GM21367 (cell line): ENCODE results near the gene NRXN2.
"Not testable (repeated sequence)": the region's sequence is repeated elsewhere in the genome, so short reads cannot be mapped to it uniquely, and the experiment has no call there.

Experiments
- ATAC-seq: cut with Tn5 transposase; IDR thresholded peaks from one replicate; pipeline ENCODE4 v1.9.1; 2021; ENCODE audit not compliant: unreplicated experiment

NRXN2 gene

DNA sequence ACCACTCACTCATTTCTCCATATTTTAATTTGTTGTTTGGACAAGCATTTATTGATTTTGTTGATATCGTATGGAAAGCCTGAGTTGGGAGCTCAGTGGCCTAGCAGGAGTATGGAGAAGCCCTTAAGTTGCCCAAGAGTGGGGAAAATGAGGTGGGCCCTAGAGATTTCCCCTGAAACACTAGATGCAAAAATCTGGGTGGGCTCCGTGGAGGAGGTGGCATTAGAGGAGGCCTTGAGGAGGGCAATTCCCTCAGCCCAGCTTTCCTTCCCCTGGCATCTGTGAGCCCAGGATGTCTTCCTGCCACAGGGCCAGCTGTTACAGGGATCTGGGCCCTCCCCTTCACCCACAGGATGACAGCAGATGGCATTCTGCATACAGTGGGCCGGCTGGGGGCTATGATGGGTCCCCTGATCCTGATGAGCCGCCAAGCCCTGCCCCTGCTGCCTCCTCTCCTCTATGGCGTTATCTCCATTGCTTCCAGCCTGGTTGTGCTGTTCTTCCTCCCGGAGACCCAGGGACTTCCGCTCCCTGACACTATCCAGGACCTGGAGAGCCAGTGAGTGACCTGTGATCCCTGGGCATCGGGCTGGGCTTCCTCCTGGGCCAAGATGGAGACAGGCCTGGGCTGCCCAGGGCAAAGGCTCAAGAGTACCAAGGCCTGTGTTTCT is 153.6 kb downstream of the NRXN2 start:
- no peak for ATAC-seq

DNA sequence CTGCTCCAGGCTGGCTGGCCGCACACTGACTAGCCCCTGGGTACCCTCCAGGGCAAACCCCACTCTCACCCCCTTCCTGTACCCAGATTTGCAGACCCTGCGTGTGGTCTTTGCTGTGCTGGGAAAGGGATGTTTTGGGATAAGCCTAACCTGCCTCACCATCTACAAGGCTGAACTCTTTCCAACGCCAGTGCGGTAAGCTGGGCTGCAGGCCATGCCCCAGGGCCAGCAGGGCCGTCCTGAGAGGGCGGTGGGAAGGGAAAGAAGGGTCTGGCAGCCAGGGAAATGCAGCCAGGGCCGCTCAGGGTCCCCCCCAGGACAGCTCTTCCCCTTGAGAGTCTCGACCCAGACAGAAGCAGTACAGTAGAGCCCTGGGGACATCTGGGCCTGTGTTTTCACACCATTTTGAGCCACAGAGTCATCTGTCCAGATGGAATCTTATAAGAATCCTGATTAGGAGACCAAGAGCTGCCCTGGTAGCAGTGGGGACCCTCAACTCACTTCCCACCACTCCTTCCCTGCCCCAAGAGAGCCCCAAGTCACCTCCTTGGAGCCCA is 154.3 kb downstream of the NRXN2 start:
- ATAC-seq: no peak

DNA sequence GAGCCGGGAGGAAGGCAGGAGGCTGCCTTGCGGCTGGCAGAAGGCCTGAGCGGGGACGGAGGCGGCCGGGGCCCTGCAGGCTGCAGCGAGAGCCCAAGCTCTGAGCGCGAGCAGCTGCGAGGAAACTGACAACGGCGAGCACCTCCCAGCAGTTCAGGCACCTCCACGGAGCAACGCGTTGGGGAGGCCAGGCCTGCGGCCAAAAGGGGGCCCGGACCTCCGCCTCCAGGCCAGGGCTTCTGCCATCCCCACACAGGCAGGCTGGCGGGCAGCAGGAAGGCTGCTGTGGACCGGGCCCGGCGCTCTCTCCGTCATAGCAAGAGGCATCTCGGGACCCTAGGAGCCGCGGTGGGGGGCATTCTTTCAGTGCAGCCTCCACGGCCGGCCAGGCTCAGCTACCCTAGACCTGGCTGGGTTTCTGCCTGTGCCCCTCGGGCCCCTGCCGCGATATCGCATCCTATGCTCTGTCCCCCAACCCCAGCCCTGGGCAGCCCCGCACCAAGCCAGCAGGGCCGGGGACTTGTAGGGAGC is 154.9 kb downstream of the NRXN2 start:
- no peak for ATAC-seq

DNA sequence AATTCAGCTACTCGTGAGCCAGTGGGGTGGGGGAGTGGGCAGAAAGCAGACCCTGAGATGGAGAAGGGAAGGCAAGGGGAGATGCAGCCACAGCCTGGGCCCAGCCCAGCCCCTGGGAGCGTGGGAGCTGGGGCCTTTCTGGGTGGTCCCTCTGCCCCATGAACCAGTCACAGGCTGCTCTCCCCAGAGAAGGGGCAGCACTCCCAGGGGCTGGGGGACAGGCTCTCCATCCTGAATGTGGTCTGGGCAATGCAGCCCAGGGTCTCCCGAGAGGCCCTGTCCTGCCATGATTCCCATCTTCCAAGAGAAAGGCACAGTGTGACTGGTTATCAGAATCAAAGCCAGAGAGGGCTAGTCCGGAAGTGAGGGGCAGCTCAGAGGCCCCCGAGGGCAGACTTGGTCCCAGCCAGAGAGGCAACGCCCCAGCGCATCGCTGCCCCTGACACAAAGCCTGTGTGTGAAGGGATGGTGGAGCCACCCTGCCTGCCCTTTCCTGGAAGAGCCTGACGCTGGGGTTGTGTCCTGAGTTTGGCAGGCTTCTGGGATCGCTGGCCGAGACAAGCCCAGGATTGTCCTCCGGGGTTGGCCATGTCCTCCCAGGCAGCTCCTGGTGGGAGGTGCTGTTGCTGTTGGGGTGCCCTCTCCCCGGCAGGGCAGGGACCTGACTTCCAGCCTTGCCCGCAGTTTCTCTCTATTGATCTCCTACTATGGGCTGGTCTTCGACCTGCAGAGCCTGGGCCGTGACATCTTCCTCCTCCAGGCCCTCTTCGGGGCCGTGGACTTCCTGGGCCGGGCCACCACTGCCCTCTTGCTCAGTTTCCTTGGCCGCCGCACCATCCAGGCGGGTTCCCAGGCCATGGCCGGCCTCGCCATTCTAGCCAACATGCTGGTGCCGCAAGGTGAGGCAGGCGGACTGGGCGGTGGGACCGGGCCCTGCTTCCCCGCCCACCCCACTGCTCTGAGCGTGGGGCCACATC is 155.8 kb downstream of the NRXN2 start:
- no peak for ATAC-seq

DNA sequence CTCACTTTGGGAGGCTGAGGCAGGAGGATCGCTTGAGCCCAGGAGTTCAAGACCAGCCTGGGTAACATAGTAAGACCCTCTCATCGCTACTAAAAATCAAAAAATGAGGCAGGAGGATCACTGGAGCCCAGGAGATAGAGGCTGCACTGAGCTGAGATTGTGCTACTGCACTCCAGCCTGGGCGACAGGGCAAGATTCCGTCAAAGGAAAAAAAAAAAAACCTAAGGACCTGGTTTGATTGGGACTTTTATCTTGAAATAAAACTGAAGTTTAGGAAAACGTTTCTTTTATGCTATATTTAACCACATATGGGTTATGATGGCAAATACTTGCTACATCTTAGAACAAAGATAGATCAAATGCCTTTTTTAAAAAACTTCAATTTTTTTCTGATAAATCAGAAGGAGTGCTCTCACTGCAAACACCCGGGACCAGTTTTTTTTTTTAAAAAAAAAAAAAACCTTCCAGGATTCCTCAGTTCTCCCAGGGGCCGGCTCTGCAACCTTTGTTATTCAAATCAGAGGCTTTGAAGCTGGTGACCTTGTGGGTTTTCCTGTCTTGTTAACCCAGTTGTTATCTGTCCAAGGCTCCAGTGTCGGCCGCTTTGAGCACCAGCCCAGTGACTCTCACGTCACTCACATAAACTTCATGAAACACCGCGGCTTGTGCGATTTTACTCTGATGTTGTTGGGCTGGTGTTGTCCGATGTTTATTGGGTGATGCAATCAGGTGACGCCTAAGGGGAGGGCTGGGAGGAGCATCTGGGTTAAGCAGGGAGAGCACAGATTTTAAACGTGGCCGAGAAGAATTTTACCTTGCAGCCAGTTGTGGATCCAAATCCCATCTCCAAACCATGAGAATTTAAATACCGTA is 156.7 kb downstream of the NRXN2 start:
- ATAC-seq: no peak

DNA sequence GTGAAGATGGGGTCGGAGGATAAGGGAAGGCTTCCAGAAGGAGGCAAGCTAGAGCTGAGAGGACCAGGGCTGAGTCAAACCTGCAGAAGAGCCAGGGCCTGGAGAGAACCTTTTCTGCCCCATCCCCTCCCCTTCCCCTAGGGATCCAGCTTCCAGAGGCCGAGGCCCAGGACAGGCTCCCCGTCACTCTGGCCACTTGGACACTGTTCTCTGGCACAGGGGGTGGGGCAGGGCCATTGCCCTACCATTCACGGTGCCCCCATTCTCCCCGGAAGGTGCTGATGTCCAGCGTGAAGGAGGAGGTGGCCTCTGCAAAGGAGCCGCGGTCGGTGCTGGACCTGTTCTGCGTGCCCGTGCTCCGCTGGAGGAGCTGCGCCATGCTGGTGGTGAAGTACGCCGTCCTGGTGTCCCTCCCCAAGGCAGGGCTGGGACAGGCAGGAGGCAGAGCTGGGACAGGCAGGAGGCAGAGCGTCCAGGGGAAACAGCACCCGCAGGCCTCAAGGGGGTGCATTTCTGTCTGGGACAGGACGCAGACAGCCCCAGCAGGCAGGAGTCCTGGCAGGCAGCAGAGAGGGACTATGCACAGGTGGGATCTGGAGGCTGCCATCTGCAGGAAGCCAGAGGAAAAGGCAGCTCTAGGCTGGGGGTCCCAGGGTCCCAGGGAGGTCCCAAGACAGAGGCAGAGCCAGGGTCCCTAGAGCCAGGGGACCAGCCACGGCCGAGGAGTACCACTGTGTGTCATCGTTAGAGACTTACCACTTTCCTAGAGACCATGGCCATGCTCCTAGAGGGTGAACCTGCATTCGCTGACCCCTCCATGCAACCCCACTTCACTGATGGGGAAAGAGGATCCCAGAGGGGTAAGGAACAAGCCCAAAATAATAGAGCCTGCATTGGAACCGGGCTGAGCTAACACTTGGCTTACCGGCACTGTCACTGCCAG is 157.8 kb downstream of the NRXN2 start:
- ATAC-seq: no peak

DNA sequence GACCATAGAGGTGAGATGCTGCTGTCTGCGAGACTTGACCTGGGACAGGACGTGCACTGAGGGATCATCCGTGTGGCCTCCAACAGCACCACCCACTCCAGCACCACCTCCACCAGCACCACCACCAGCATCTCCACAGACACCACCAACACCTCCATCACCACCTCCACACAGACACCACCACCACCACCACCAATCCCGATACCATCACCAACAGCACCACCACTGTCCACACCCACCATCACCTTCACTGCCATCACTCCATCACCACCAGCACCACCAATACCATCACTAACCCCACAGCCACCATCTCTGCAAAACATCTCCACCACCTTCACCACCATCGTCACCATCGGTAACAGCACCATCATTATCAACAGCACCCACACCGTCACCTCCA is 158.6 kb downstream of the NRXN2 start:
- no peak for ATAC-seq

DNA sequence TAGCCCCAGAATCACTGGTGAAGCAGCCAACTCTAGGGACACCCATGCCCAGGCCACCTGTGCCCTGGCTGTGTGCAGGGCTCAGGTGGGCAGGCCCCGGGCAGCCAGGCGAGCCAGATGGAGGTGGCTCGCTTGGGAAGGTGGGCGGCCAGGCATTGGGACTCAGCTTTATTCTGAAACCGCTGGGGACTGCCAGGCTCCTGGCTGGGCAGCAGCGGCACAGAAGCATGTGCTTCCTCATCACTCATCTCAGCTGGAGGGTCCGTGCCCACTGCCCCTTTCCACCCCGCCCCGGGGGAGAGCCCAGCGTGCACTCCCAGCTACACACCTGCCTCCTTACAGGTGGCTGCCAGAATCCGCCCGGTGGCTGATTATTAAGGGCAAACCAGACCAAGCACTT is 159.0 kb downstream of the NRXN2 start:
- no peak for ATAC-seq

DNA sequence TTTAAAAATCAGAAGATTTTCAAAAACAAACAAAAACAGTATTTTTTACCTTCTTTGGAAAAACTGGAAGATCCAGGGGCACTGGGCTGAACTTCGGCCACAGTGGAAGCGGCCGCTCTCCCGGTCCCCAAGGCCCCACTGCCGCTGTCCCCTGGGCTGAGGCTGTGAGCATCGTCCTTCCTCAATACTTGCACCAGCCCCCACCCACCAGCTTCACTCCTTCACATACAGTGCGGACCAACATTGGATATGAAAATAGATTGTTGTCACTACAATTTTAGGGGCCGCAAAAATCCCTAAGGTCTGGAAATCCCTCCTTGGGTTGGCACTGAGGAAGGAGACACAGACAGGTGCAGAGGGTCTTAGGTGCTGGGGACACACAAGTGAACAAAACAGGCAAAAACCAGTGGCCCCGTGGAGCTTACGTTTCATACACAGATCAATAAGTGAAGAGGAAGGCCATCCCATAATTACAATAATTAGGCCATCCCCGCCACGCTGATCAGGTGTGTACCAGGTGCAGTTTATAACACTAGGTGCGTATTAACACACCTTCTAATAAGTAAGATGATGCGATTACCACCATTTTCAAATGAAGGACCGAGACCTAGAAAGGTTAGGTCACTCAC is 160.2 kb downstream of the NRXN2 start:
- ATAC-seq: no peak

DNA sequence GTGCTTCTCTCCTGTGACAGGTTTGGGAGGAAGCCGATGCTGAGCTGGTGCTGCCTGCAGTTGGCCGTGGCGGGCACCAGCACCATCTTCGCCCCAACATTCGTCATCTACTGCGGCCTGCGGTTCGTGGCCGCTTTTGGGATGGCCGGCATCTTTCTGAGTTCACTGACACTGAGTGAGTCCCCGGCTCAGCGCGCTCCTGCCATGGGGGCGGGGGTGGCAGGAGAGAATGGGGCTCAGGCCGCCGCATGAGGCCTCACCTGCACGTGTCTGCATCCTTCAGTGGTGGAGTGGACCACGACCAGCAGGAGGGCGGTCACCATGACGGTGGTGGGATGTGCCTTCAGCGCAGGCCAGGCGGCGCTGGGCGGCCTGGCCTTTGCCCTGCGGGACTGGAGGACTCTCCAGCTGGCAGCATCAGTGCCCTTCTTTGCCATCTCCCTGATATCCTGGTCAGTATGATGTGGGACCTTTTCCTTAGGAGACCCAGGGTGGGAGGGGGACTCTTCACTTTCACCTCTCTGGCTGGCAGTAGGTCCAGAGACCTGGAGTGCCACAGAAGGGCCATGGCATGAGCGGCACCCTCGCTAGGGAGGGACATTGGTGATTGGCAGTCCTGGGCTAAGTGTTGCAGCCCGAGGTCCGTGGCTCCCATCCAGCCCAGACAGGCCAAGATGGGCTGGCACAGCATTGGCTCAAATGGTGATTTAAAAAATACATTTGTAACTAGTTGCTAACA is 160.8 kb downstream of the NRXN2 start:
- no peak for ATAC-seq

DNA sequence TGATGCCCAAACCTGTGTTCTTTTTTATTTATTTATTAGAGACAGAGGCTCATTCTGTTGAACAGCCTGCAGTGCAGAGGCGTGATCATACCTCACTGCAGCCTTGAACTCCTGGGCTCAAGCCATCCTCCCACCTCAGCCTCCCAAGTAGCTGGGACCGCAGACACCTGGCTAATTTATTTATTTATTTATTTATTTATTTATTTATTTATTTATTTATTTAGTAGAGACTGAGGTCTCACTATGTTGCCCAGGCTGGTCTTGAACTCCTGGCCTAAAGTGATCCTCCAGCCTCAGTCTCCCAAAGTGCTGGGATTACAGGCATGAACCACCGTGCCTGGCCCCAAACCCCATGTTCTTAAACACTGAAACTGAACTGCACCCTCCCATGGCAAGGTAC is 161.6 kb downstream of the NRXN2 start:
- ATAC-seq: not testable (repeated sequence)

DNA sequence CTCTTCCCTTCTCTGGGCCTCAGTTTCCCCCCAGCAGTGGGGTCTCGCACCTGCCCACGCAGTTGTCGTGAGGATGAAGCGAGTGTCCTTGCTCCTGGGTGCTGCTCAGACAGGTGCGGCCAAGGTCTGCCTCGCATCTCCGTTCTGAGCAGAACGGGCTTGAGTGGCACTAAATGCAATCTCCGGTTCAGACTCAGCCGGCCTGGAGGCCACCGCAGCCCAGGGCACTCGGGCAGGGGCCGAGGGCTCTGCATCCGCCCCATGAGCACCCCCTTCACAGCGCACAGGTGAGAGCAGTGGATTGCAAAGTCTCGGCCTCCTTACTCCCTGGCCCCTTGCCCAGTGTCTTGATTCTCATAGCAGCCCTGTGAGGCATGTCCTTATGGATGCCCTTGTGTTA is 162.1 kb downstream of the NRXN2 start:
- no peak for ATAC-seq

DNA sequence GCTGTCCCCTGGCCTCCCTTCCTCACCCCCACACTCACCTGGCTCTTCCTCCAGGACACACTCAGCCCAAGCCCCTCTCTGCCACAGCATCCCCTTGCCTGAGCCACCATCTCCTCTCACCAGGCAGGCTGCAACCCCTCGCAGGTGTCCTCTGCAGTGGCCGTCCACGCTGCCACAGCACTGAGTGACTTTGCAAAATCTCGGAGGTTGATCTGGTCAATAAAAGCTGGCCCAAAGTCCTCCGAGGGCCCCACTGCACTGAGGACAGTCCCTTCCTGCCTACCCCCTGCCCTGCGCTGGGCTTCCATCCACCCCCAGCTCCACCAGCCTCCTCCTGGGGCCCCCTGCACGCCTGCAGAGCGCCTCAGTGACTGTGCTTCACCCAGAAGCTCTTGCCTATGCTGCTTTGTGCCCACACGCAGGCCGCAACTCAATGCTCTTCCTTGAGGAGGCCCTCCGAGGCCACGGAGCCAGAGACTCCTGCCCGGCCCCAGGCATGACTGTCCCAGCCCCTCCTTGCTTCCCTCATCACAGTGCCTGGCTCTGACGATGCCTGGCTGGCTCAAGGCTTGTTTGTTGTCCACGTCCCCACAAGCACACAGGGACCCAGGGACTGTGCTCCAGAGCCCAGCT is 162.7 kb downstream of the NRXN2 start:
- no peak for ATAC-seq

DNA sequence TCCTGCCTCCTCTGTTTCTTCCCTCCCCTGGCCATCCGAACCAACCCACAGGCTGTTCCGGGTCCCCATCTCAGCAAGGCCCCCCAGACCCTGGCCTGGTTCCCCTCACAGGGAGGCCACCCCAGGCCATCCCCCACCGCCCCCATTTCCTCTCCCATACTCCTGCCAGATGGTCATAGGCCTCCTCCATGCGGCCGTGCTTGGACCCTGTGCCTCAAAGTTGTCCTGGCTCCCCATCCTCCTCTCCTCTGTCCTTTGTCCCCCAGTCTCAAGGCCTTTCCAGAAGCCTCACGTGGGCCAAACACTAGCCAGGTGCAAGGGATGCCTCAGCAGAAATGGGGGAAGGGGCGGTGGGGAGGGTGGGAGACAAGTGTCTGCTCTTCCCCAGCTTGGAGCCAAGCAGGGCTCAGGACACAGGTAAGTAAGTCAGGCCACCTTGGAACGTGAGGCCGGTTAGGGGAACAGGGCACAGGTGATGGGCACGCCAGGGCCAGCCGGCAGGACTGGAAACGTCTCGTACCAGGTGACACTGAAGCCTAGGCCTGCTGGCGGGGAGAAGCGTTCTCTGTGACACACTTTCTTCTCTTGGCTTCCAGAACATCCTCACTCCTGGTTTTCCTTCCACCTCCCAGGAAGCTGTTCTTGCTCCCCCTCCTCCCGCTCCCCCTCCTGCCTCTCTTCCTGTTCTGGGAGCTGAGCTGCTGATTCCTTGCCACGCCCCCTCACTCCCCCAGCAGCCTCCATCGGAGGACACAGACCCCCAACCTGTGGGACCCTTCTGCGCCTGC is 163.5 kb downstream of the NRXN2 start:
- no peak for ATAC-seq

DNA sequence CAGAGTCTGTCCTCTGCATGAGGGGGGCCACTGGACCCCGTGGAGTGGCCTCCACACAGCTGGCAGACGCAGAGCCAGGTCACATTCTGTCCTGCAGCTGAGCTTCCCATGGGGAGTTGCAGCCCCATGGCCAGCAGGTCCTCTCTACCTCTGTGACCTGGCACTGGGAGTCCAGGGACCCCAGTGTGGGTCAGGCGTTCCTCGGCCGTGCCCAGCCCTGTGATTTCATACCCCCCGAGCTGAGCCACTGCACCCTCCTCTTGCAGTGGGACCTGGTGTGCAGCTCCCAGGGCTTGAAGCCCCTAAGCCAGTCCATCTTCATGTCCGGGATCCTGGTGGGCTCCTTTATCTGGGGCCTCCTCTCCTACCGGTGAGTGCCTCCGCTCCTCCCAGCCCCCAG is 164.1 kb downstream of the NRXN2 start:
- ATAC-seq: no peak

DNA sequence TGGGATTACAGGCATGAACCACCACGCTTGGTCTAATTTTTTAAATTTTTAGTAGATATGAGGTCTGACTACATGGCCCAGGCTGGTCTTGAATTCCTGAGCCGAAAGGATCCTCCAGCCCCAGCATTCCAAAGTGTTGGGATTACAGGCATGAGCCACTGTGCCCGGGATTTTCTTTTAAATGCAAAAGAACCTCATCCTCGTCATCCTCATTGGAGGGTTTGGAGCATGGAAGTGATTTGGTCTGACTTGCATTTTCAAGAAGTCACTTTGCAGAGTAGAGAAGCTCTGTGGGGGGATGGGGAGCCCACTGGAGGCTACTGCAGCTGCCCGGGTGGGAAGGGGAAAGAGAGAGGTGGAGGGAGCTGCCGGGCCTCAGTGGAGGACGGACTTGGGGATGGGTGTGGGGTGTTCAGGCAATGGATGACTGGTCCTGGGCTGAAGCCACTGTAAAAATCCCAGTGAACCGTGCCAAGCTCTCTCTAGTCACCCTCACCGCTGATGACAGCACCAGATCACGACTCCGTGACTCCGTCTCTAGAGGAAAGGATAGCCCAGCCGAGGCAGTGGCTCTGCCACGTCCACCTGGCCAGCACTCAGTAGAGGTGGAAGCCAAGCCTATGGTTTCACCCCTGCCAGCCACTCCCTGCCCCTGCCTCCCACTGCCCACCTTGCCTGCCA is 164.8 kb downstream of the NRXN2 start:
- no peak for ATAC-seq
